HG03175 (cell line): ENCODE measurements around the gene EML1.

ENCODE experiments used
- ATAC-seq: cut with Tn5 transposase; IDR thresholded peaks from one replicate; pipeline ENCODE4 v1.9.1; 2021; ENCODE audit warnings: mild to moderate bottlenecking, moderate library complexity; ENCODE audit not compliant: unreplicated experiment

The EML1 gene

DNA sequence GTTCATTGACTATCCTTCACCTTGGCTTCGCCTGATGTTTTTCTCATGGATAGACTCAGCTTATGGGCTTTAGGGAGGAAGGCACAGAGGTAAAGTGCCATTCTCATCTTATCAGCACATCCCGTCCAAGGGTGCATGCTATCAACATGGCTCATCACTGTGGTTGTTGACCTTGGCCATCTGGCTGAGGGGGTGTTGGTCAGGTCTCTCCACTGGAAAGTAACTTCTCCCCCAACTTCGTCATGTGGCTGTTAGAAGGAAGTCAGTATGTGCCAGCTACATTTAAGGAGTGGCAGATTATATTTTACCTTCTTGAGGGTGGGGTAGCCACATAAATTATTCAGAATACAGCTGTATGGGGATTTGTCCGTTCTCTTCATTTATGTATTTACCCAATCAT, 68.9 kb downstream of the EML1 start:
- no peak for ATAC-seq

DNA sequence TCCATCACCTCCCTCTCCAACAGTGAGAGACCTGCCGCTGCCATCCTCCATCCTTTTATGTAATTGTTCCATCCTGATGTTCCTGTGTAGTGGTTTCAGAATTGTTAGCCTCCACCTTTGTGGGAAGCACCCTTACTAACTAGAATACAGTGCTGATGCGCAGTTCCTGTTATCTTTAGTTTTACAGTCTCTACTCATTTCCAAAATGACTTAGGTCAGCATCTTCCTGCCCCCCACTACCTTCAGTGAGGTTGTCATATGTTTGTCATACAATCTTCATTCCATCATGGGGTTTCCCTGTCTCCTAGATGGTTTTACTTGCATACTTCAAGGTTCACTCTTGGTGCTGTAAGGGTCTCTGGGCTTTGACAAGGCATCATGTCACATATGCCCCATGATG, 69.8 kb downstream of the EML1 start:
- no peak for ATAC-seq

GRCh38 chr14:99865408-99865807, 72.2 kb downstream of the EML1 start:
- no peak for ATAC-seq

GRCh38 chr14:99870617-99871016, 77.4 kb downstream of the EML1 start:
- ATAC-seq, result no peak

DNA sequence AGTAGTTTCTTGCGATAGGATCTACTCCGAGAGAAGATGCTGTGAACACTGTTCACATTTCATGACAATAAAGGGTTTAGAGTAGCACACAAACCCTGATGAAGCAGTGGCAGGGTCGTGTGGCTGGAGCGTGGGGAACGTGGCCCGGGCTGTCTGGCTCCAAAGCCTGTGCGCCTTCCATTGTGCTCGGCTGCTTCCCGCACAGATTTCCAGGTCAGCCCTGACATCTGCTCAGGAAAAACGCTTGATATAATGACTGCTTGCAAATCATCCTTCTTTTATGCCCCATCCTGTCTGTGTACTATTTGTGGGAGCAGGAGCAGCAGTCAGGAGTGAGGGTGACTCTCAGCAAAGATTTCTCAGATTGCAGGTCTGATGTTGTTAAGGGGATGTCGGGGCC, 78.6 kb downstream of the EML1 start:
- no peak for ATAC-seq

DNA sequence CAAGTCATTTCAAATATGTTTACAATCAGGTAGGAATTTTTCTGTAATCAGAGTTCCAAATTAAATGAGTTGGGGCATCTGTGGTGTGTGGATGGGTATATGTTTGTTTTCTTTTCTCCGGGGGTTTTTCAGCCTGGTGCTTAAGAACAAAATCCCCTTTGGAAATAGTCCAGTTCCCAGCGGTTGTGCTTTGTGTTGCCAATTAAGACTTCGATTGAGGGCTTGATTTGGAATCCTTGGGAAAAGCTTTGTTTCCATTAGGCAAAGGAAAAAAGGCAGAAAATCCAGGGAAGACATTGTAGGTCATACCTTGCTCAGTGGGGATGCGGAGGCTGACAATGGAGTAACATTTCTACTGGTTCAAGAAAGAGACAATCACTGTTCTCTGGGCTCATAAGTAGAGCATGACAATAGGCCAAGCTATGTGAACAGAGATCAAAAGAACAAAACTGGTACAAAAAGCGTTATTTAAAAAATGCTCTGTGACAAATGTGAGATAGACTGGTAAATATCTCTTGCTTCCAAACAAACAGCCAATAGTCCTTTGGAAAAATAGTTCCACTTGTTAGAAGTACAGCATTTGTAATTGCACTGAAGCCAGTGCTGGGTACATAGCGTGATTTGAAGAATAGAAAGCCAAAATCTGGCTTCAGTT, 79.7 kb downstream of the EML1 start:
- no peak for ATAC-seq

DNA sequence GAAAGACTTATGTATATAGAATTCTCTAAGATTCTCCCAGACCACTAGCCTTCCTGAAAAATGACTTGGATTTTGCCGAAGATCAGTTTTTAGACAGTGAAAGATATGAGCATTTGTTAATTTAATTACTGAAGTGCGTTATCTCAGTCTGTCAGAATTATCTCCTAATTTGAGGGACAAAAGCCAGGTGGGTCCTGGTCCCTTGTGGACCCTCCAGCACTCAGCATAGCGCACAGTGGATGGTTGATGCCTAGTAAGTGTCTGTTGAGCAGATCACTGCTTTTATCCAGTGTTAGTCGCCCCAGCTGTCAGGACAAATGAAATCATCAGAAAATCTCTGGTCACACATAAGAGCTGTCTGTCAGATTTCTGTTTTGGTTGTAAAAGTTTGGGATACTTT, 80.4 kb downstream of the EML1 start:
- ATAC-seq, result no peak

DNA sequence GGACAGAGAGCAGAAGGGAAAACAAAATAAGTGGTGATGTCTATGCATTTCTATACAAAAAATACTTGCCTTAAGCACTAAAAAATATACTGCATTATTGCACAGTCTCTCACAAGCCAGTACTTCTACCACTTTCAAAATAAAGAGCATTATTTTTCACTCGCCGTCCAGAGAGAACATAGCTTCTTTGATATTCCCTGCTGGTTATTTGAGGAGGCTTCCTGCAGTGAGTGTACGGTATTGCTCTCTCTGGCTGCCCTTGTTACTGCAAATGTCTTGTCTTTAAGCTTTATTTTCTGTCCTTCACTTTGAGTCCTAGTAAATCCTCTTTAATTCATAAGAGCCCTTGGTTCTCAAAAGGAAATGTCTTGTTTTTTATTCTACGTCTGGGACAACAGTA, 81.1 kb downstream of the EML1 start:
- ATAC-seq, result no peak

- ATAC-seq, result no peak
Measured at GRCh38 chr14:99875421-99875820, 82.2 kb downstream of the EML1 start.

DNA sequence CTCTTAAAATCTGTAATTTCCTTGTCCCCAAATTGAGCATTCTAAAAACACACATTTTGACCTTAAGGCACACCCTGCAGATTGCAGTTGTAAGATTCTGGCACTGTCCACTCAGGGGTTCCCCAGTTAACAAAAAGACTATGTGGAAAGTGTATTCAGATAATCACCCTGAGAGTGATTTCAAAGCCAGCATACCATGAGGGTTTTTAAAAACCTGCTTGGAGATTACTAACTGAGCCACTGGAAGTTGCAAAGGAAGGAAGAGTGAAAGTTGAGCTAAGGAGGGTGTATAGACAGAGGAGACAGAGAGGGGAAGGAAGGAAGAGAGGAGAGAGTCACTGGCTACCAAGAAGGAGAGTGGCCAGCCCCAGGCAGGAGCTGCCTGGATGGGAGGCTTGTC, 82.6 kb downstream of the EML1 start:
- no peak for ATAC-seq

- no peak for ATAC-seq
Measured at GRCh38 chr14:99876406-99876805, 83.2 kb downstream of the EML1 start.

DNA sequence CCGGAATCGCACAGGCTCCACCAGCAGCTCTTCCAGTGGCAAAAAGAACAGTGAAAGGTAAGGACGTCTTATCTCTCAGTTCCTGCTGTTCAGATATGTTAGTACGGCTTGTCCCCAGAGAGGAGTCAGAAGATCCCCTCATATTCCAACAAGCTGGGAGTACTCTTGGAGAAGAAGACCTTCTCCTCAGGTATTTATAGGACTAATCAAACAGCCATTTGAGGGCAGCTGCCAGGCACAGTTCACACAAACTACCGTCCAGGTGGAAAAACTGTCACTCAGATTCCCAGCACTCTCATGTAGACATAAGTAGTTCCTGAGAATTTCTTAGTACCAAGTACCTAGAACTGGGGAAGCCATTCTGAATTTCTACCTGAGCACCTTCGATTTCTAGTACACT, 85.3 kb downstream of the EML1 start:
- no peak for ATAC-seq

DNA sequence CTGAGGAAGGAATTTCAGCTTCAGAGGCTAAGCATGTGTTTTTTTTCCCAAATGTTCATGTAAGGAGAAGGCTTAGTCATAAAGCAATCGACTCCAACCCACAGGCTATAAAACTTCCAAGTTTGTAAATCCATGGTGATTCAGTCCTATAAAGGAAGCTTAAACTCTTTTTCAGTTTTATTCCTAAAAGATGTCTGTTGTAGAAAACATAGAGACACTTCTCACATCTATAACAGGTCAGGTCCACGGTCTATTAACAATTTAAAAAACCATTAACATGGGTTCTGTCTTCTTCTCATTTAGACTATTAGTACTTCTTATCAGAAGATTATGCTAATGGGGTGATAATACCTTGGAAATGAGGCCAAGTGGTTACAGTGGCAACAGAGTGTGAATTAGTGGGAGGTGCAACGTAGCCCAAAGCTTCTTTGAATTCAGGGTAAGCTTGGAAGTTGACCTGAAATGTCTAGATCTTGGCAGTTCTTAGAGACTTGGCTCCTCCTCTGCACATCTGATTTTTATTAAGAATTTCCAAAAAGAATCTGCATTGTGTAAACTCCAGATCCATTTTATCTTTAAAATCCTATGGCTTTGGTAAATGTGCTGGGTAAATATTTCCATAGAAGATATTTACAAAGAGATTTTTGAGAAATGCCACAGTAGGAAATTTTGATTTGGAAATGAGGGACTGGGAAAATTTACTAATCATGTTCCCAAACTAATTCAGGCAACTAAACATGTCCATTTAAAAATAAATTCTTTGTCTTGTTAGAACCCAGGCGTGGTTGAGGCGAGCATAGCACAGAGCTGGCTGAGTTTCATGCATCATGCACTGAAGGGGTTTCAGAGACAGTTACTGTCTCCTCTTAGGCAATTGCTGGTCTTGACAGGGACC, 86.4 kb downstream of the EML1 start:
- ATAC-seq, result no peak

DNA sequence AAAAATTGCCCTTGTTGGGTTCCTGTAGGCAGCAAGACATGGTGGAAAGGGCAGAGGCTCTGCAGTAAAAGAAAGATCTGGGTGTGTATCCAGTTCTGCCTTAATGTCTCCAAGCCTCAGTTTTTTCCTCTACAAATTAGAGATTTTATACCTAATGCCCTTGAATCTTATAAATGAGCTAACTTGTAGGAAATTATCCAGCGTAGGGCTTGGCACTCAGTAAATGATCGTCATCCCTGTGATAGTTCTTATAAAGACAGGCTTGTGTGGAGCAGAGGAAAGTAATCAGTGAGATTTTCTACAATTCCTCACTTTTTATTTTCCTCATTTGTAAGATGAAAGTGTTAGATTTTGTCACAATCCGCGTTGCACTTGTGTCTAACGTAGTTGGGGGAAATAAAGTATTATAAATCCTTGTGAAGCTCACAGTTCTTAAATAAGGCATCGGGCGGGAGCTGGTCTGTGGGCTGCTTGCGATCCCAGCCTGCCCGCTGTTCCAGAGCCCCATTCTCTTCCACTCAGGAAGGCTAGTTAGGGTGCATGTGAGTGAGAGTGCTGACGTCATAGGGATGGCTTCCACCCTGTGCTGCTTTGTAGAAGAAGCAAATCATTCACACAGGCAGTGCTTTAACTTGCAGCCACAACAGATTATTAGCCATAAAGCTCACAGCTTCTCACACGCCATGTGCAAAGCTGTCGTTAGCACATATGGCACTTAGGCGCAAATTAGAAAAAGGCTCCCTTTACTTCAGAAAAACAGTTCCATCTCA, 87.6 kb downstream of the EML1 start:
- ATAC-seq, result no peak

- ATAC-seq, result no peak
Measured at GRCh38 chr14:99883866-99884650, 90.8 kb downstream of the EML1 start.

- no peak for ATAC-seq
Measured at GRCh38 chr14:99884834-99885648, 91.8 kb downstream of the EML1 start.

- no peak for ATAC-seq
Measured at GRCh38 chr14:99885649-99885958, 92.4 kb downstream of the EML1 start.

DNA sequence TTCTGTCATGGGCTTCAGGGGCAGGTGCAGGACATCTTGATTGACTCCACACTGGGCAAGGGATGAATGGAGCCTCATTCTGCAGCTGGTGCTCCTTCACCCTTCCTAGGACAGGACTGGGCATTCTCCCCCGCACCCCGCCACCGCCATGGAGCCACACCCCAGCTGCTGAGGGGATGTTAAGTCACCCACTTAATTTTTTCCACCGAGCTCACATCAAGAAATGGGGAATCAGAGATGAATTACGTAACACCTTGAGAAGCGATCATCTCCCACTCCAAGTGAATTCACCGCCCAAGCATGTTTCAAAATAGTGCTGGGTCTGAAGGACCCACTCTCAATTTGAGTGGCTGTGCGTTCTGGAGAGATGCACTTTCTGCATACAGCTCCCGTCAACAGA, 94.2 kb downstream of the EML1 start:
- ATAC-seq, result no peak

GRCh38 chr14:99888149-99888548, 94.9 kb downstream of the EML1 start:
- no peak for ATAC-seq

GRCh38 chr14:99889268-99889667, 96.1 kb downstream of the EML1 start:
- ATAC-seq, result no peak
